ENCODE data around the gene ARHGEF17. TPM values are rescaled to one million over a fixed set of nuclear protein-coding genes. Genes with fewer than 3 reads are reported as not detected.

Gene ARHGEF17
- total RNA-seq, 1 donor from 2014 or later: 82.6 TPM

DNA sequence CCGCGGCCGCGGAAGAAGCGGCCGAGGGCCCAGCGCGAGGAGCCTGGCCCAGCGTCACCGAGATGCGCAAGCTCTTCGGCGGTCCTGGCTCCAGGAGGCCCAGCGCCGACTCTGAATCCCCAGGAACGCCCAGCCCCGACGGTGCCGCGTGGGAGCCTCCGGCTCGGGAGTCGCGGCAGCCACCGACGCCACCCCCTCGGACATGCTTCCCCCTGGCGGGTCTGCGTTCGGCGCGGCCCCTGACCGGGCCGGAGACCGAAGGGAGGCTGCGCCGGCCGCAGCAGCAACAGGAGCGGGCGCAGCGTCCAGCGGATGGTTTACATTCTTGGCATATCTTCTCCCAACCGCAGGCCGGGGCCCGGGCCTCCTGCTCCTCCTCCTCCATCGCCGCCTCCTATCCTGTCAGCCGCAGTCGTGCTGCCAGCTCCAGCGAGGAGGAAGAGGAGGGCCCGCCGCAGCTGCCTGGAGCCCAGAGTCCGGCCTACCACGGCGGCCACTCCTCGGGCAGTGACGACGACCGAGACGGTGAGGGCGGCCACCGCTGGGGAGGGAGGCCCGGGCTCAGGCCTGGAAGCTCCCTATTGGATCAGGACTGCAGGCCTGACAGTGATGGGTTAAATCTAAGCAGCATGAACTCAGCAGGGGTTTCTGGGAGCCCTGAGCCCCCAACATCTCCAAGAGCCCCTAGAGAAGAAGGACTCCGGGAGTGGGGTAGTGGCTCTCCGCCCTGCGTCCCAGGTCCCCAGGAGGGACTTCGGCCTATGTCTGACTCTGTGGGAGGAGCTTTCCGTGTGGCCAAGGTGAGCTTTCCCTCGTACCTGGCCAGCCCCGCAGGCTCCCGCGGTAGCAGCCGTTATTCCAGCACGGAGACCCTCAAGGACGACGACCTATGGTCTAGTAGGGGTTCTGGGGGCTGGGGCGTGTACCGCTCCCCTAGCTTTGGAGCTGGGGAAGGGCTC, 1.2 kb downstream of the ARHGEF17 start:
- intact Hi-C loops (cut with DNase I): no loop called here
- peak; percentile 93 for DNase-seq (ENCODE audit: low spot score)

DNA sequence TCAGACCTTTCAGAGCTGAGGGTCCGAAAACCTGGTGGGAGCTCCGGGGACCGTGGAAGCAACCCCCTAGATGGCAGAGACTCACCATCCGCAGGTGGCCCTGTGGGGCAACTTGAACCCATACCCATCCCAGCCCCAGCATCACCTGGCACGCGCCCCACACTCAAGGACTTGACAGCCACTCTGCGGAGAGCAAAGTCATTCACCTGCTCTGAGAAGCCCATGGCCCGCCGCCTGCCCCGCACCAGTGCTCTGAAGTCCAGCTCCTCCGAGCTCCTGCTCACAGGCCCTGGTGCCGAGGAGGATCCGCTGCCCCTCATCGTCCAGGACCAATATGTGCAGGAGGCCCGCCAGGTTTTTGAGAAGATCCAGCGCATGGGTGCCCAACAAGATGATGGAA, 2.0 kb downstream of the ARHGEF17 start:
- intact Hi-C loops (cut with DNase I): no loop called here
- DNase-seq (ENCODE audit: low spot score): no peak

DNA sequence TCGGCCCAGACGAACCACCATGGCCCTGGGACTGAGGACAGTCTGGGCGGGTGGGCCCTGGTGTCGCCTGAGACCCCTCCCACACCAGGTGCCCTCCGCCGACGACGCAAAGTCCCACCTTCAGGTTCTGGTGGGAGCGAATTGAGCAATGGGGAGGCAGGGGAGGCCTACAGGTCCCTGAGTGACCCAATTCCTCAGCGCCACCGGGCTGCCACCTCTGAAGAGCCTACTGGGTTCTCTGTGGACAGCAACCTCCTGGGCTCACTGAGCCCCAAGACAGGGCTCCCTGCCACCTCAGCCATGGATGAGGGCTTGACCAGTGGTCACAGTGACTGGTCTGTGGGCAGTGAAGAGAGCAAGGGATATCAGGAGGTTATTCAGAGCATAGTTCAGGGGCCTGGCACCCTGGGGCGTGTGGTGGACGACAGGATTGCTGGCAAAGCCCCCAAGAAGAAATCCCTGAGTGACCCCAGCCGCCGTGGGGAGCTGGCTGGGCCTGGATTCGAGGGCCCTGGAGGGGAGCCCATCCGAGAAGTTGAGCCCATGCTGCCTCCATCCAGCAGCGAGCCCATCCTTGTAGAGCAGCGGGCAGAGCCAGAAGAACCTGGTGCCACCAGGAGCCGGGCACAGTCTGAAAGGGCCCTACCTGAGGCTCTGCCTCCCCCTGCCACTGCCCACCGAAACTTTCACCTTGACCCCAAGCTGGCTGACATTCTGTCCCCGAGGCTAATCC, 2.8 kb downstream of the ARHGEF17 start:
- intact Hi-C loops (cut with DNase I): no loop called here
- DNase-seq (ENCODE audit: low spot score): no peak

DNA sequence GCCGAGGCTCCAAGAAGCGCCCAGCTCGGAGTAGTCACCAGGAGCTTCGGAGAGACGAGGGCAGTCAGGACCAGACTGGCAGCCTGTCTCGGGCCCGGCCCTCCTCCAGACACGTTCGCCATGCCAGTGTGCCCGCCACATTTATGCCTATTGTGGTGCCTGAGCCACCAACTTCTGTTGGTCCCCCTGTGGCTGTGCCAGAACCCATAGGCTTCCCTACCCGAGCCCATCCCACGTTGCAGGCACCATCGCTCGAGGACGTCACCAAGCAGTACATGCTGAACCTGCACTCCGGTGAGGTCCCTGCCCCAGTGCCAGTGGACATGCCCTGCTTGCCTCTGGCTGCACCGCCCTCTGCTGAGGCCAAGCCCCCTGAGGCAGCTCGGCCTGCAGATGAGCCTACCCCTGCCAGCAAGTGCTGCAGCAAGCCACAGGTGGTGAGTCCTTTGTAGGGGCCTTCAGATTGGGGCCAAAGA, 3.4 kb downstream of the ARHGEF17 start:
- DNase-seq (ENCODE audit: low spot score): no peak
- intact Hi-C loops (cut with DNase I): no loop called here

DNA sequence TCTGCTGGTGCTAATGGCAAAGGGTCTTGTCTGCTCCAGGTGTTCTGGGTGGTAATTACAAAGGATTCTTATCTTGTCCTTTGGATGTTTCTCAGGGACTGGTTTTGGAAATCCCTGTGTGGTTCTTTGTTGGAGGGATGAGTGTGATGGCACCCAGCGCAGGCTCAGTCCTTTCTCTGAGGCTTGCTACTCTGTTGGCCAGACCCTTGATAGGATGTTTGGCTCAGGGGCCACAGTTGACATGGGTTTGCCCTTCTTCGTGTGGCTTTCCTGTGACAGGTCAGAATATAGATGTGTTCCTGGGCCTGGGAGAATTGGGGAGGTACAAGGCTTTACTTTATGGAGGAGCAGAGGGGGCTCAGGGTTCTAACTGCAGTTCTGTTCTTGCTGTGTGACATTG, 4.0 kb downstream of the ARHGEF17 start:
- intact Hi-C loops (cut with DNase I): no loop called here
- no peak for DNase-seq (ENCODE audit: low spot score)

DNA sequence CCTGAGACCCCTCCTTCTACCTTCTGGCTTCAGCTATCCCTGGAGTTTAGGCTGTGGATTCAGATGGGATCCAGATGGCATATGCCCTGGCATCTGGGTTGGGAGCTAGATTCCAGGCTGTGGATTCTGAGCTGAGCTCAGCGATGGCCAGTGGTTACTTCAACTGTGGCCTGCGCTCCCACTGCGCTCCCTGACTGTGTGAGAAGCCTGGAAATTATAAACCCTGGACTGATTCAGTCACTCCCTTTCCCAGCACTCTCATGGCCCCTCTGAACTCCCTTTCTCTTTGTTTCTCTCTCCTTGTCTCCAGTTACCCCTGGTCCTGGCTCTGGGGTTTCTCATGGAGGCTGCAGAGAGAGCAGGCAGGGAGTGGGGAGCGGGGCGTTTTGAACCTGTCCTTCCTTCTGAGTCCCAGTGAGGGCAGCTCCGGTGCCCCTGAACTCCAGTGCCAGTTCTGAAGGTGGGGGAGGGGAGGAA, 4.8 kb downstream of the ARHGEF17 start:
- no peak for DNase-seq (ENCODE audit: low spot score)
- intact Hi-C loops (cut with DNase I): no loop called here

DNA sequence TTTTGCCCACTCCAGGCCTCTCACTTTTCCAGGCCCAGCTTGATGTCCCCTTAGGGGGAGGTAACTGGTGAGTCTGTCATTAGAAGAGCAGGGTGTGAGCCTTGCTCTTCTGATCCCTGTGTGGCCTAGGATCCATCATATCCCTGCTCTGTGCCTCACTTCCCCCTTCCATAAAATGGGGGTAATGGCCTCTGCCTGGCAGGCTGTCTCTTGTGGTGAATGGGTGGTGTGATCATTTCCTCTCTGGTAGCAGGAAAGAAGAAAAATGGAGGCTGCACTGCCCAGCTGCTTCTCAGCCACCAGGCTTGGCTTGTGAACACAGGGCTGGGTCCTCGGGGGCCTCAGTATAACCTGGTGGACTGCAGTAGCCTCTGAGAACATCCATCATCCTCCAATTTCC, 5.6 kb downstream of the ARHGEF17 start:
- intact Hi-C loops (cut with DNase I): no loop called here
- no peak for DNase-seq (ENCODE audit: low spot score)

DNA sequence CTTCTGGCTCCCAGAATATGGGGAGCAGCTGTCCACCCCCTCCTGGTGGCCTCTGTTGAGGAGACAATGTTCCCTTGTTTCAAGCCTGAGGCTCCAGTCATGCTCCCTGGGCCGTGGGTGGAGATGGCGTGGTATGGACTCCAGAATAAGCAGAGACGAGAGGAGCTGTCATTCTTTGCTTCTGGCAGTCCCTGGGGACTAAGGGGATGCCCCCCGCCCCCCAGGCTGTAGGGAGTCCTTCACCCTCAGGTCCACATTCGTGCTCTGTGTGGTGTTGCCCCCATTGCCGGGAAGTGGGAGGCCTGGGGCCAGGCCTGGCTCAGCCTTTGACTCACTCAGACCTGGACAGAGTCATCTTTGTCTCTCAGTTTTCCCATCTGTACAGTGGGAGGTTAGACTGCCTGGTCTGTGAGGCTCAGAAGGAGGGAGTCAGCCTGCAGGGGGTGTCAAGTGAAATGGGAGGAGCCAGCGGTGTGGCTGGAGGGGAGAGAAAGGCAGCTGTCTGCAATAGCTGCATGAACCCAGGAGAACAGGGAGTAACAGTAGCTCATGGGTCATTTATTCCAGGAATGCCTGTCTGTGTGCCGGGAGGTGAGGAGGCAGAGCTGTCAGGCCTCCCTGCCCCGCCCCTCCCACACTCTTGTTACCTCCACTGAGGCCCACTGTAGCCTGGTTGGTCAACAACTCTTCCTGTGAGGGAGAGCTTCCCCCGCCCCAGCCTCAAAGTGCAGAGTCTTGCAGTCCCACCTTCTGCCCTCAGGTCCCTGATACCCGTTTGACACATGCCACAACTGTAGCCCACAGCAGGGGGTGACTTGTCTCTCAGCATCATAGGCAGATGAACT, 6.3 kb downstream of the ARHGEF17 start:
- DNase-seq (ENCODE audit: low spot score): no peak
- intact Hi-C loops (cut with DNase I): no loop called here

DNA sequence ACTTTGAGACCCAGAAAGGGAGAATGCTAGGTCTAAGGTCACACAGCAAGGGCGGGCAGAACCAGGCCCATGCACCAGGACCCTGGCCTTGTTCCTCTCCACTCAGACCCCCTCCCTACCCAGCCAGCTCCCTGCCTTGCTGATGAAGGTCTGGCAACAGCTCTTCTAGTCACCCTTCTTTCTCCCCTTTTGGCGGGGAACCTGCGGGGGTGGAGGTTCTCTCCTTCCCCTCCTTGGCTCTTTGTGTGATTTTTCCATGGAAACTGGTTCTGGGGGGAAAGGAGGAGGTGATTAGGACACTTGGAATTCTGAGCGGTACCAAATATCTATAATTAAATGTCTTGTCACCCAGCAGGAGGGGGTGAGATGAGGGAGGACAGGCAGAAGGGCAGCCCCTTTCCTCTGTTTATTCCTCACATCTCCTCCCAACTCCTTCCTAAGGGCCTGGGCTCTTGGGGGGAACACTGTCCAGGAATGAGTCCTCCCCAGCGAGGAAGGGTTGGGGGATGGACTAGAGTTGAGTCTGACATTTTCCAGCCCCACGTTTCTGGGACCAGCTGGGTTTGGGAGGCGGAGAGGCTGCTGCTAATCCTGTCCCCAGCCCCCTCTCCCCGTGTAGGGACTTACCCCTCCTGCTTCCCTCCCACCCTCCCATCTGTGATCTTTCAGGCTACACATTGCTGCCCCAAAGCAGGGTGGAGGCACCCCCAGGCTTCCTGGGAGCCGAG, 7.4 kb downstream of the ARHGEF17 start:
- DNase-seq (ENCODE audit: low spot score): no peak
- intact Hi-C loops (cut with DNase I): no loop called here

DNA sequence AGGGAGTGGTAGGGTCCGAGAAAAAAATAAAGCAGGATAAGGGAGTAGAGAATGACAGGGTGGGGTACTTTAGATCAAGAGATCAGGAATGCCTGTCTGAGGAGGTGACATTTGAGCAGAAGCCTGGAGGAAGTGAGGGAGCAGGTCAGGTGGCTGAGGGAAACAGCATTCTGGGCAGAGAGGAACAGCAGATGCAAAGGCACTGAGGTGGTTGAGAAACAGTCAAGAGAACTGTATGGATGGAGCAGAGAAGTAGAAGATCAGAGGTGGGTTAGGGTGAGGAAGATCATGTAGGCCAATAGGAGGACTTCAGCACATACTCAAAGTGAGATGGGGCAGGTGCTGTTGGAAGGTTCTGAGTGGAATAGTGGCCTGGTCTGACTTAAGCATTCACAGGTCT, 8.3 kb downstream of the ARHGEF17 start:
- DNase-seq (ENCODE audit: low spot score): no peak
- intact Hi-C loops (cut with DNase I): no loop called here

DNA sequence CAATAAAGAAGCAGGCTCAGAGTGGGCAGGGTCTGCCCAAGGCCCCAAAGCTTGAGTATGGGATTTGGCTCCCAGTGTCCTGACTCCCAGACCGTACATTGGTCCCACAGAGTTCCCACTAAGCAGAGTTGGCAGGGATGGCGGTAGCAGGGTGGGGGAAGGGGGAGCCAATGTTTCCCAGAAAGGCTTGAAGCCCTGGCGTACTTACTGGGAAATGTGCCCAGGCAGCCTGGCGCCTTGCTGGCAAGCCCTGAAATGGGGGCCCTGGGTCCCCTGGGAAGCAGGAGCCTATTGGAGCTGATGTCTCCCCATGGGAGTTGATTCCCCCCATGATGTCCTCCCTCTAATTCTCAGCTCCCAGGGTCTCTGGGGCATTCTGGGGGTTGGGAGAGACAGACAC, 9.3 kb downstream of the ARHGEF17 start:
- DNase-seq (ENCODE audit: low spot score): peak; percentile 90
- intact Hi-C loops (cut with DNase I): no loop called here

DNA sequence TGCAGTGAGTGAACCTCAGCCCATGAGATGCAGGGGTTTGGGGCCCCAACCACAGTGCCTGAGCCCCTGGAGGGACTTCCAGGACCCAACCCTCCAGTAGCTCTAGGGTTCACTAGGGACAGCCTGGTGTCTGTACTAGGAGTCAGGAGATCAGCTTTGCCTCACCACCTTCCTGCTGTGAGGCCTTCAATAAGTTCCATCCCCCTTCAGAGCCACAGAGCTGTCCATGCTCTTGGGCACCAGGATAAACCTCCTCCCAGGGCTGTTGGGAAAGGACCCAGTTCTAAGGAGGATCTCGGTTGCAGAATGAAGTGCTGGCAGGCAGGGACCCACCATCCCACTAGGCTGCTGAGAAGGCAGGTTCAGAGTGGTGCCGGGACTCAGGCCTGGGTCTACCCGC, 9.7 kb downstream of the ARHGEF17 start:
- no peak for DNase-seq (ENCODE audit: low spot score)
- intact Hi-C loops (cut with DNase I): no loop called here

DNA sequence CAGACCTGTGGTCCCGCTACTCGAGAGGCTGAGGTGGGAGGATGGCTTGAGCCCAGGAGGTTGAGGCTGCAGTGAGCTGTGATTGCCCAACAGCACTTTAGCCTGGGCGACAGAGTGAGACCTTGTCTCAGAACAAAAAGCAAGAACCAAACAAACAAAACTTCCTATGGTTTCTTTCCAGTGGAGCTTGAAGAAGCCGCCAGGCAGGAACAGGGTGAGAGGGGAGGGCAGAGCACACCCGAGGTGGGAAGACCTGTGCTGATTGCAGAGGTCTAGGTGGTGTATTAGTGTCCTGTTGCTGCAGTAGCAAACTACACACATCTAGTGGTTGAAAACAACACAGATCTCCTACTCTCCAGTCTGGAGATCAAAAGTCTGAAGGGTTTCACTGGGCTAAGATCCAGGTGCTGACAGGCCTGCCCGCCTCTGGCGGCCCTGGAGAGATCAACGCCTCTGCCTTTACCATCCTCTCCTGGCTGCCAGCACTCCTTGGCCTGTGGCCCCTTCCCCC, 10.5 kb downstream of the ARHGEF17 start:
- no peak for DNase-seq (ENCODE audit: low spot score)
- intact Hi-C loops (cut with DNase I): no loop called here

DNA sequence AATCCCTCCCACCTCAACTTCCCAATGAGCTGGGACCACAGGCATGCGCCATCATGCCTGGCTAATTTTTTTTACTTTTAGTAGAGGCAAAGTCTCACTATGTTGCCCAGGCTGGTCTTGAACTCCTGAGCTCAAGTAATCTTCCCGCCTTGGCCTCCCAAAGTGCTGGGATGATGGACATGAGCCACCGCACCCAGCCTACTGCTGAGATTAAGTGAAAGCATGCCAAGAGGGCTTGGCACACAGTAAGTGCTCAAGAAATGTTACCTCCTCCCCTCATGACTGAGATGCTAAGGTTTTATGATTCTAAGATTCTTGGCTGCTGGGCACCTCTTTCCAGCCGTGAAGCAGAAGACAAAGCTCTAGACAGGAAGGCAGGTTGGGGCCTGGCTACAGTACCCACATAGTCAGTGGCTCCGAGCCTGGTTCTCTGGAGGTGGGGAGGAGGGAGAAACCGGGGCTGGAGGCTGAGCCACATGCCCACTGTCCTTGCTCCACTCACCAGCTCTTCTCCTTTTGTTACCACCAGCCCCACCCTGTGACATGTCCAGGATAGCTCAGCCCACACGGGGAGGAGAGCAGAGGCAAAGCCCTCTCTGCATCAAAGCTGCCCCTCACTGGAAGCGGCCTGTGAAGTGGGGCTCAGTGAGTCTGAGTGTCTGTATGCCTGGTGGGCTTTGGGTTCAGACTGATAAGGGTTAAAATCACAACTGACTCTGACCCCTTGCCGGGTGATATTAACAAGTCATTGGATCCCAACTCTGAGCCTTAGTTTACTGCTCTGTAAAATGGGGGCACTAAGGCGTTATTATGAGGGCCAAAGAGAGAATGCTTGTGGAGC, 12.9 kb downstream of the ARHGEF17 start:
- DNase-seq (ENCODE audit: low spot score): no peak
- intact Hi-C loops (cut with DNase I): no loop called here

DNA sequence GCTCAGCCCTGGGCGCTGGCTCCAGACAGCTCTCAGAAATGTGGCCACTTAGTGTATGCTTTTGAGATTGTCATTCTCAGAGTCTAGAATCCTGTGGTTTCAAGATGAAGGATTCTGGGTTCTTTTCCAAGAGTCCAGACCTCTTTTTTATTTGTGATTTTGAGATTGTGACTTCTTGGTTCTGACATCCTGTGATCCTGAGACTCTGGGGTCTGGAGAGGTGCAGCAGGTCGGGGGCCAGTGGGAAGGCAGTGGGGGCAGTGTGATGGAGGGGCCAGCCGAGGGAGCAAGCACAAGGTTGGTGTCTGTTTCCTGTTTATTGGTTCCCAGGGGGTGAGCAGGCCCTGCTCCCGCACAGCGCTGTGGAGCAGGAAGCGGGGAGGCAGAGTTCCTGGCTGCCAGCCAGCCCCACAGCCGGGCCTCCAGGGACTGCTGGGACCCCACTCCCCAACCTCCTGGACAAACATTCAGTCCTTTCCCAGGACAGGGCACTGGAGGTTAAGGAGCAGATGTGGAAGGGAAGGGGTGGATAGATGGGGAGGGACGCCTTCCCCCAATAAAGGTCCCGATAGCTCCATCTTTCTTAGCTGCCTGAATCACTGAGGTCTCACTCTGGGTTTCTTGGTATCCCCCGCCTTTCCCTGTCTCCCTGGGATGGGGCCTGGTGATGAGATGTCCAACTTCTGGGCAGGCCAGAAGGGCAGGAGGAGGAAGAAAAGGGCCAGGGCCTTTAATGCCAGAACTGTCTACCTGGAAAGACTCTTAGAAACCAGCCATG, 13.7 kb downstream of the ARHGEF17 start:
- intact Hi-C loops (cut with DNase I): no loop called here
- no peak for DNase-seq (ENCODE audit: low spot score)

DNA sequence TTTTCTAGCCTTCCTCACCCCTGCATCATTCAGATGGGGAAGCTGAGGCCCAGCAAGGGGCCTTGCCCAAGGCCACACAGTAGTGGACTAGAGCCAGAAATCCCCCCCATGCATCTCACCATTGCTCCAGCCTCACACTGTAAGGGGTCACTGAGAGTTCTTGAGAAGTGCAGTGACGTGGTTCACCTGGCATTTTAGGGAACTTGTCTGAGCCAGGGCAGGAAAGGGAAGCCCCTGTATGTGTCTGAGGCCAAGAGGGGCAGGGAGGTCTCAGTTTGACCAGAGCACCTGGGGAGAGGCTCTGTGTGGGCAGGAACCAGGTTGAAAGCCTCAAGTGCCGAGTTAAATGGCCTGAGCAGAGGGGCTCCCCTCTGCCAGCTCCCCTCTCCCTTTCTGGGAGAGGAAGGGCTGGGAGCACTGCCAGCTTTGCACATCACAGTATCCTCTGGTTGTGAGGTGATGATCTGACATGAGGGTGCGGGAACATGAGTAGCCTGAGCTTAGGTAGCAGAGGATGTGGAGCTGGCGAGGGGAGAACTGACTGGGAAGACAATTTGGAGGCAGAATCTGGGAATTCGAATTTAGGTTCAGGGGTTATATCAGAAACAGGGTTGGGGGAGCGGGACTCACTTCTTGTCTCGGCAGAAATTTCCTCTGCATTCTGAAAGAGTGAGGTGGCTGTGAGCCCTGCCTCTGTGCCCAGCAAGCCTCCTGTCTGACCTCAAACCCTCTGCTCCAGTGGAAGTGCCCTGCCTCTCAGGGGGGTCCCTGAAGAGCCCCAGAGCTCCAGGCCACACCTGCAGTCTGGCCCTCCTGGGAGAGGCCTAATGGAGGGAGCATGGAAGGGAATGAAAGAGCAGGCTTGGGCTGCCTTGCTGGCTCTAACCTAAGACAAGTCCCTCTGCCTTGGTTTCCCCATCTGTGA, 14.6 kb downstream of the ARHGEF17 start:
- intact Hi-C loops (cut with DNase I): no loop called here

More for the DNA sequence above, 14.6 kb downstream of the ARHGEF17 start:
- DNase-seq (ENCODE audit: low spot score): no peak
